Lower leg skin (tissue), 4 donors: ENCODE results near the gene ACTL8. TPM values are rescaled to one million over a fixed set of nuclear protein-coding genes. Genes with fewer than 3 reads are reported as not detected.

Experiments
- DNase-seq, 2 donors: peaks; one replicate each; pipeline ENCODE4 v3.0.0-alpha.2; 2019; ENCODE audit warnings: low spot score in 2 of 2
- H3K4me3 ChIP-seq: fragments of 200-600 bp; sonication (generic); 2 replicates; pipeline ENCODE4 v1.5.1; 2017; ENCODE audit warnings: mild to moderate bottlenecking, low read depth; ENCODE audit not compliant: poor library complexity, severe bottlenecking
- POLR2A ChIP-seq, 2 donors: fragments of 450-650 bp; IDR thresholded peaks; one replicate each; pipeline ENCODE4 v1.6.1; 2016 to 2017; ENCODE audit warnings: antibody characterized with exemption in 2 of 2, mild to moderate bottlenecking in 1 of 2, moderate library complexity in 1 of 2
- WGBS, 2 donors: methylation state at CpG; one replicate each; pipeline ENCODE4 v1.1.5; 2018; 5-methylcytosine and 5-hydroxymethylcytosine counted together
- intact Hi-C: fragments of 100-400 bp; cut with DNase I; formaldehyde crosslinking; loops from one replicate; pipeline ENCODE4 v1.15.0; 2023; ENCODE audit warnings: low total_unique reads
- total RNA-seq, 4 donors: library from RNA; depleted of rRNA; stranded (reverse); fragments of >200 nt; gene quantifications; one replicate each; pipeline ENCODE4 v1.1.0, GENCODE V29; 2016
- TF ChIP-seq, protein P1 (sequence below), 3 donors: fragments of 450-650 bp; IDR thresholded peaks; one replicate each; pipeline ENCODE4 v1.5.1; 2016; ENCODE audit warnings: antibody characterized with exemption in 3 of 3, mild to moderate bottlenecking in 3 of 3, moderate library complexity in 2 of 3

ACTL8 gene
- total RNA-seq, 4 donors from 2014 or later: not detected

DNA sequence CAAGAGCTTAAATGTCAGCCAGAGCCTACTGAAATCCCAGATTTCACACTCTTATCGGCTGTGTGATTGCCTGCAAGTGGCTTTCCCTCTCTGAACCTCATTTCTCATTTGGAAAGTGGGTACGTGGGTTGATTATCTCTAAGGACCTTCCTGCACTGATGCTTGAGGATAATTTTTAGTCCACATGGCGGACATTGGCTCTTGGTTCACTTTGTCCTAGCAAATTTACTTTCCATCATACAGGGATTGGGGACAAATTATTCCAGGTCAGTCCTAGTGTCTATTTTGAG, 111.6 kb downstream of the ACTL8 start:
- 82 to 86% methylated on average over 3 of the region's 3 CpGs for WGBS, 2 donors
- no peak overlapping the region for H3K4me3 ChIP-seq

DNA sequence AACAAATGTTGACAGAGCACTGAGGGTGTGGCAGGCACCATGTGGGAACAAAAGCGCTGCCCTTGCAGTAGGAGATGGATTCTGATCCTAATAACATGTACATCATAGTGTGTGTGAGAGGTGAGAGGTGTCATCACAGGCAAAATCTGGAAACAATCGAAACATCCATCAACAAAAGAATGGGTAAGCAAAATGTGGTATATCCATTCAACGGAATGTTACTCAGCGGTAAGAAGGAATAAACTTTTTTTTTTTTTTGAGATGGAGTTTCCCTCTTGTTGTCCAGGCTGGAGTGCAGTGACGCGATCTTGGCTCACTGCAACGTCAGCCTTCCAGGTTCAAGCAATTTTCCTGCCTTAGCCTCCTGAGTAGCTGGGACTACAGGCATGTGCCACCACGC, 112.3 kb downstream of the ACTL8 start:
- H3K4me3 ChIP-seq: no peak overlapping the region
- TF ChIP-seq, protein P1, sequence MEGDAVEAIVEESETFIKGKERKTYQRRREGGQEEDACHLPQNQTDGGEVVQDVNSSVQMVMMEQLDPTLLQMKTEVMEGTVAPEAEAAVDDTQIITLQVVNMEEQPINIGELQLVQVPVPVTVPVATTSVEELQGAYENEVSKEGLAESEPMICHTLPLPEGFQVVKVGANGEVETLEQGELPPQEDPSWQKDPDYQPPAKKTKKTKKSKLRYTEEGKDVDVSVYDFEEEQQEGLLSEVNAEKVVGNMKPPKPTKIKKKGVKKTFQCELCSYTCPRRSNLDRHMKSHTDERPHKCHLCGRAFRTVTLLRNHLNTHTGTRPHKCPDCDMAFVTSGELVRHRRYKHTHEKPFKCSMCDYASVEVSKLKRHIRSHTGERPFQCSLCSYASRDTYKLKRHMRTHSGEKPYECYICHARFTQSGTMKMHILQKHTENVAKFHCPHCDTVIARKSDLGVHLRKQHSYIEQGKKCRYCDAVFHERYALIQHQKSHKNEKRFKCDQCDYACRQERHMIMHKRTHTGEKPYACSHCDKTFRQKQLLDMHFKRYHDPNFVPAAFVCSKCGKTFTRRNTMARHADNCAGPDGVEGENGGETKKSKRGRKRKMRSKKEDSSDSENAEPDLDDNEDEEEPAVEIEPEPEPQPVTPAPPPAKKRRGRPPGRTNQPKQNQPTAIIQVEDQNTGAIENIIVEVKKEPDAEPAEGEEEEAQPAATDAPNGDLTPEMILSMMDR (IDR thresholded peaks at IDR 0.05): no peak
- no peak for TF ChIP-seq POLR2A (IDR thresholded peaks at IDR 0.05)
- 91 to 95% methylated on average over 8 of the region's 8 CpGs for WGBS, 2 donors
- intact Hi-C loops: no loop called here
- DNase-seq: no peak

More for the DNA sequence above, 111.6 kb downstream of the ACTL8 start:
- intact Hi-C loops: no loop called here
- no peak for DNase-seq
- no peak for TF ChIP-seq POLR2A (IDR thresholded peaks at IDR 0.05)
- TF ChIP-seq, protein P1 (IDR thresholded peaks at IDR 0.05): no peak

GRCh38 chr1:17869815-17870214, 114.7 kb downstream of the ACTL8 start:
- WGBS, 2 donors: 46 to 73% methylated on average over 3 of the region's 3 CpGs
- no peak for DNase-seq
- no peak overlapping the region for H3K4me3 ChIP-seq
- TF ChIP-seq POLR2A (IDR thresholded peaks at IDR 0.05): no peak
- TF ChIP-seq, protein P1 (IDR thresholded peaks at IDR 0.05): no peak
- intact Hi-C loops: no loop called here

DNA sequence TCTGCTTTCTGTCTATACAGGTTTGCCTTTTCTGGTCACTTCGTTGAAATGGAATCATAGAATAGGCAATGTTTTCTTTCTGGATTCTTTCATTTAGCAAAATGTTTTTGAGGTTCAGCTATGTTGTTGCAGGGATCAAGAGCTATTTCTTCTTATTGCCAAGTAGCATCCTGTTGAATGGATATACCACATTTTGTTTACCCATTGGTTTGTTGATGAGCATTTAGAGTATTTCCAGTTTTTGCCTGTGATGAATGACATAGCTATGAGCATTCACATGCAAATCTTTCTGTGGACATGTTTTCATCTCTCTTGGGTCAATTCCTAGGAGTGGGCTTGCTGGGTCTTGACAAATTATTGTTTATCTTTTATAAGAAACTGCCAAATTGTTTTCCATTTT, 115.5 kb downstream of the ACTL8 start:
- DNase-seq: no peak
- WGBS, 2 donors: 86 to 93% methylated on average over 1 of the region's 1 CpG
- TF ChIP-seq, protein P1 (IDR thresholded peaks at IDR 0.05): no peak
- no peak for TF ChIP-seq POLR2A (IDR thresholded peaks at IDR 0.05)
- intact Hi-C loops: no loop called here
- H3K4me3 ChIP-seq: no peak overlapping the region

DNA sequence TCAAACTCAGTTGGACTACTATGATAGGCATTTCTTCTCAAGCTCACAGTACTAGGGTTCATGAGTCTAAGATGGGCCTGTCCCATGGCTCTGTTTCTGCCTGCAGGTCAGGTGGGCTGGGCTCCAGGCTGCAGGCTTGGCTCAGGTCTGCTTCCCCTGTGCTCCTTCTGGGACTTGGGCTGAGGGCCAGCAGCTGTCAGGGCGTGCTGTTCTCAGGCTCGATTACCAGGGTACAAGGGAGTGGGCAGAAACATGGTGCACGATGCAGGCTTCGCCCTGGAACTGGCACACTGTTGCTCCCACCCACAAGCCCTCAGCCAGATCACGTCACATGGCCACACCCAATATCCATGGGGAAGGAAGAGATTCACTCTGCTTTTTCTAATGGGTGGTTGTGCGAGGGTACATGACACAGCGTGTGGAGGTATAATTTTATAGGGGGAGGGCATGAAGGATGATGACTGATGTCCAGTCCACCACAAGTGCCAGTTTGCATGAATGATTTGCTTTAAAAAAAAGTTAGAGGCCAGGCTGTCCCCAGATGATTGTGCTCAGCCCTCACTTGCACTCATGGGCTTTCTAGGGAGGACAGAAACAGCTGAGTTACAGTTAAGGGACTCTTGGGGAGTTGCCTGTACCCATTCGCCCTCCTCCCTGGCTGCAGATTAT, 118.0 kb downstream of the ACTL8 start:
- H3K4me3 ChIP-seq: no peak overlapping the region
- 46 to 50% methylated on average over 8 of the region's 8 CpGs for WGBS, 2 donors
- TF ChIP-seq POLR2A (IDR thresholded peaks at IDR 0.05): no peak
- TF ChIP-seq, protein P1 (IDR thresholded peaks at IDR 0.05): no peak
- intact Hi-C loops: no loop called here
- no peak for DNase-seq

DNA sequence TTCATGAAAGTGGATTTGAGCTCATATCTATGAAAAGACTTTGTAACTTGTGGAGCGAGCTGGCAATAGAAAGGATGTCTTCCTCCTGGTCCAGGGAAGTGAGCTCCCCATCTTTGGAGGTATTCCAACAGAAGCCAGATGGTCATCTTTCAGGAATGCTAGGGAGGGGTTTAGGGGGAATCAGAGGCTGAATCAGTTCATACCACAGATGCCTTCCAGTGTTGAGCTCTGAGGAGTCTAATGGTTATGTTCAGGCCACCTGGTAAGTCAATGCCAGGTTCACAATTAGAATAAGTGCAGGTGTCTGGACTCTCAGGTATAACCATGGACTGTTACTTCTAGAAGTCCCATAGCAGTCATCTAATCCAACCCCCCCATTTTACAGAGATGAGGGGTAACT, 119.1 kb downstream of the ACTL8 start:
- WGBS, 2 donors: 76 to 88% methylated on average over 1 of the region's 1 CpG
- intact Hi-C loops: no loop called here
- DNase-seq: no peak
- TF ChIP-seq POLR2A (IDR thresholded peaks at IDR 0.05): no peak
- TF ChIP-seq, protein P1 (IDR thresholded peaks at IDR 0.05): no peak
- no peak overlapping the region for H3K4me3 ChIP-seq
